Testis (tissue), 2 donors: ENCODE results near the gene DUS1L.

Source experiments
- POLR2A ChIP-seq: fragments of 450-650 bp; IDR thresholded peaks from one replicate; pipeline ENCODE4 v1.6.1; 2017; ENCODE audit warnings: antibody characterized with exemption, mild to moderate bottlenecking, moderate library complexity
- TF ChIP-seq, protein P1 (sequence below), 3 experiments: fragments of 450-650 bp in 2 of 3; fragments of 200-600 bp in 1 of 3; sonication (generic) in 1 of 3; IDR thresholded peaks; one replicate each; pipeline ENCODE4 v1.5.1; 2016 to 2019; ENCODE audit warnings: antibody characterized with exemption in 3 of 3, mild to moderate bottlenecking in 2 of 3, moderate library complexity in 1 of 3

DNA sequence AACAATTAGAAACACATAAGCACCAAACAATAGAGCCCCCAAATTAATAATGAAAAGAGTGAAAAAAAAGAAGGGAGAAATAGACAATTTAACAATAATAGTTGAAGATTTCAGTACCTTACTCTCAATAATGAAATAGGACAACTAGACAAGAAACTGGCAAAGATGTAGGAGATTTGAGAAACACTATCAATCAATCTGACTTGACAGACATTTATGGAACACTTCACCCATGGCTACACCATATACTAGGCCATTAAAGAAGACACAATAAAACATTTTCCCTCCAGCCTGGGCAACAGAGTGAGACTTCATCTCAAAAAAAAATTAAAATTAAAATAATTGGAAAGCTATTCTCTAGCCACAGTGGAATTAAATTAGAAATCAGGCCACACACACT, 5.0 kb upstream of the DUS1L start:
- TF ChIP-seq, protein P1, sequence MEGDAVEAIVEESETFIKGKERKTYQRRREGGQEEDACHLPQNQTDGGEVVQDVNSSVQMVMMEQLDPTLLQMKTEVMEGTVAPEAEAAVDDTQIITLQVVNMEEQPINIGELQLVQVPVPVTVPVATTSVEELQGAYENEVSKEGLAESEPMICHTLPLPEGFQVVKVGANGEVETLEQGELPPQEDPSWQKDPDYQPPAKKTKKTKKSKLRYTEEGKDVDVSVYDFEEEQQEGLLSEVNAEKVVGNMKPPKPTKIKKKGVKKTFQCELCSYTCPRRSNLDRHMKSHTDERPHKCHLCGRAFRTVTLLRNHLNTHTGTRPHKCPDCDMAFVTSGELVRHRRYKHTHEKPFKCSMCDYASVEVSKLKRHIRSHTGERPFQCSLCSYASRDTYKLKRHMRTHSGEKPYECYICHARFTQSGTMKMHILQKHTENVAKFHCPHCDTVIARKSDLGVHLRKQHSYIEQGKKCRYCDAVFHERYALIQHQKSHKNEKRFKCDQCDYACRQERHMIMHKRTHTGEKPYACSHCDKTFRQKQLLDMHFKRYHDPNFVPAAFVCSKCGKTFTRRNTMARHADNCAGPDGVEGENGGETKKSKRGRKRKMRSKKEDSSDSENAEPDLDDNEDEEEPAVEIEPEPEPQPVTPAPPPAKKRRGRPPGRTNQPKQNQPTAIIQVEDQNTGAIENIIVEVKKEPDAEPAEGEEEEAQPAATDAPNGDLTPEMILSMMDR (IDR thresholded peaks at IDR 0.05): no peak
- no peak for TF ChIP-seq POLR2A
